Mesothelial cell of epicardium (in vitro differentiated cells): Measurements from ENCODE around the gene NCK2. TPM values are rescaled to one million over a fixed set of nuclear protein-coding genes. Genes with fewer than 3 reads are reported as not detected.

Experiments
- DNase-seq, 2 experiments: peaks; one replicate each; pipeline ENCODE4 v3.0.0; 2021; ENCODE audit warnings: low spot score in 2 of 2; ENCODE audit not compliant: unreplicated experiment in 2 of 2
- H3K27ac Mint-ChIP-seq: 2 replicates; pipeline ENCODE4 v1.8.0; 2021; ENCODE audit warnings: mixed read lengths
- H3K27me3 Mint-ChIP-seq: 2 replicates; pipeline ENCODE4 v1.8.0; 2021; ENCODE audit warnings: low read depth, mixed read lengths
- H3K36me3 Mint-ChIP-seq: 2 replicates; pipeline ENCODE4 v1.8.0; 2021; ENCODE audit warnings: mixed read lengths
- H3K4me1 Mint-ChIP-seq: 2 replicates; pipeline ENCODE4 v1.8.0; 2021; ENCODE audit warnings: mixed read lengths
- H3K4me3 Mint-ChIP-seq: 2 replicates; pipeline ENCODE4 v1.8.0; 2021; ENCODE audit warnings: mild to moderate bottlenecking, moderate library complexity, mixed read lengths
- H3K9me3 Mint-ChIP-seq: 2 replicates; pipeline ENCODE4 v1.8.0; 2021; ENCODE audit warnings: mixed read lengths
- total RNA-seq: library from RNA; stranded (reverse); gene quantifications from 3 replicates; pipeline ENCODE4 v1.2.1, GENCODE V29; 2021
- TF ChIP-seq, protein P1 (sequence below): fragments of 200-600 bp; sonication (generic); IDR thresholded peaks from one replicate; pipeline ENCODE4 v1.5.0; 2021; ENCODE audit warnings: antibody characterized with exemption; ENCODE audit not compliant: unreplicated experiment

Gene NCK2
- total RNA-seq, 1 donor from 2014 or later, result 59.5 TPM

- Mint-ChIP-seq H3K27me3 (no peaks in the 10 kb centered on the region), H3K4me1 (peaks cover 48% of the 10 kb centered on the region), H3K4me3 (no peak overlapping the region), H3K27ac (peak overlapping the region; percentile 43), H3K9me3 (no peaks in the 10 kb centered on the region), H3K36me3 (no peaks in the 10 kb centered on the region)
- TF ChIP-seq, protein P1, sequence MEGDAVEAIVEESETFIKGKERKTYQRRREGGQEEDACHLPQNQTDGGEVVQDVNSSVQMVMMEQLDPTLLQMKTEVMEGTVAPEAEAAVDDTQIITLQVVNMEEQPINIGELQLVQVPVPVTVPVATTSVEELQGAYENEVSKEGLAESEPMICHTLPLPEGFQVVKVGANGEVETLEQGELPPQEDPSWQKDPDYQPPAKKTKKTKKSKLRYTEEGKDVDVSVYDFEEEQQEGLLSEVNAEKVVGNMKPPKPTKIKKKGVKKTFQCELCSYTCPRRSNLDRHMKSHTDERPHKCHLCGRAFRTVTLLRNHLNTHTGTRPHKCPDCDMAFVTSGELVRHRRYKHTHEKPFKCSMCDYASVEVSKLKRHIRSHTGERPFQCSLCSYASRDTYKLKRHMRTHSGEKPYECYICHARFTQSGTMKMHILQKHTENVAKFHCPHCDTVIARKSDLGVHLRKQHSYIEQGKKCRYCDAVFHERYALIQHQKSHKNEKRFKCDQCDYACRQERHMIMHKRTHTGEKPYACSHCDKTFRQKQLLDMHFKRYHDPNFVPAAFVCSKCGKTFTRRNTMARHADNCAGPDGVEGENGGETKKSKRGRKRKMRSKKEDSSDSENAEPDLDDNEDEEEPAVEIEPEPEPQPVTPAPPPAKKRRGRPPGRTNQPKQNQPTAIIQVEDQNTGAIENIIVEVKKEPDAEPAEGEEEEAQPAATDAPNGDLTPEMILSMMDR, result no peak
- no peak for DNase-seq
These were observed 99.0 kb downstream of the NCK2 start for GRCh38 chr2:105843476-105844374.

DNA sequence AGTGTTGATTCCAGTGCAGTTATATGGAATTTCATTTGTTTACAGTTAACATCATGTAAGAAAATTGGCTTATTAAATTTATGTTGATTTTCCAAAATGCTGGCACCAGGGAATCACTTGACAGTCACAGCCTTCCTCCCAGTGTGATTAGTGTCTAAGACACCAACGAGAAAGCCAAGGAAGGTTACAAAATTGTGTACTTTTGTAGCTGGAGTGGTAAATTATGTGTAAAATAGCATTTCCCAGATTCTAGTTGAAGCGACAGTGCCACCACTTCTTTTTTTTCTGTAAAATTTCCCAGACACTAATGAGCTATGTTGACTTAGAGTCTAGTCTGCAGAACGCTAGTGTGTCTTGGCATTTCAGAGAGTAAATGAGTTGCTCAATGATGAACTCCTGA lies 101.3 kb downstream of the NCK2 start:
- Mint-ChIP-seq H3K27me3 (no peaks in the 10 kb centered on the region), H3K36me3 (no peaks in the 10 kb centered on the region), H3K4me1 (peaks cover 30% of the 10 kb centered on the region), H3K9me3 (no peaks in the 10 kb centered on the region), H3K4me3 (no peak overlapping the region), H3K27ac (no peak overlapping the region)
- DNase-seq, result no peak
- TF ChIP-seq, protein P1, result no peak

DNA sequence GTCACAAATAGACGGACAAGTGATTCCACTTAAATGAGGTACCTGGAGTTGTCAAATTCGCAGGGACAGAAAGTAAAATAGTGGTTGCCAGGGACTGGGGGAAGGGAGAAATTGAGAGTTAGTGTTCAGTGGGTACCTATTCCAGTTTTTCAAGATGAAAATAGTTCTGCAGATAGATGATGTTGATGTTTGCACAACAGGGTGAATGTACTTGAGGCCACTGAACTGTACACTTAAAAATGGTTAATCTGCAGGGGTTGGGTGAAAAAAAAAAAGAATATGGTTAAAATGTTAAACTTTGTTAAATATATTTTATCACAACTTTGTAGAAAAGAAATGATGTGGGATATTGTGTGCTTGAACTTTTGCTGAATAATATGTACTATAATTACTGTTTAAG lies 102.3 kb downstream of the NCK2 start:
- Mint-ChIP-seq H3K4me3 (no peak overlapping the region), H3K9me3 (no peaks in the 10 kb centered on the region), H3K27ac (no peak overlapping the region), H3K4me1 (peaks cover 25% of the 10 kb centered on the region), H3K36me3 (no peaks in the 10 kb centered on the region), H3K27me3 (no peaks in the 10 kb centered on the region)
- DNase-seq, result no peak
- TF ChIP-seq, protein P1, result no peak

DNA sequence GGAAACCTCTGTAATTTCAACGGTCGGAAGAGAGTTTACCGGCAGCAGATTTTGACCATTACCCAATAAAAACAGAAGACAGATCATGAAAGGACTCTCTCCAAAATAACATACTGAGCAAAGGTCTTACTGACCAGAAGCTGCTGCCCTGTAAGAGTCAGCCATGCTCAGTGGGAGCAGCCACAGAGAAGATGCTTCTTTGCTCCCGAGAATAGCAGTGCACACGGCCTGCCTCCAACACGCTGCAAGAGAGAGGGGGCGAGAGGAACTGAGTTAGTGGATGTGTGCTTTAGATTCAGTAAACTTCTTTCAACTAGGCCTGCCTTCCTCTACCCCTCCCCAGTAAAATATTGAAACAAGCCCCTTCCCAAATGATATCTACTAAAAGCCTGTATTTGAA lies 103.7 kb downstream of the NCK2 start:
- Mint-ChIP-seq H3K9me3 (peaks cover under 1% of the 10 kb centered on the region), H3K27ac (peak overlapping the region; percentile 10), H3K4me1 (peaks cover 25% of the 10 kb centered on the region), H3K27me3 (no peaks in the 10 kb centered on the region), H3K4me3 (no peak overlapping the region), H3K36me3 (no peaks in the 10 kb centered on the region)
- no peak for DNase-seq
- TF ChIP-seq, protein P1, result no peak

- Mint-ChIP-seq H3K27ac (no peak overlapping the region), H3K27me3 (no peaks in the 10 kb centered on the region), H3K9me3 (peaks cover 5% of the 10 kb centered on the region), H3K36me3 (peaks cover 2% of the 10 kb centered on the region), H3K4me1 (peaks cover 22% of the 10 kb centered on the region), H3K4me3 (no peak overlapping the region)
- TF ChIP-seq, protein P1, result no peak
- no peak for DNase-seq
These were observed 104.9 kb downstream of the NCK2 start for GRCh38 chr2:105849431-105850179.
